ENCODE data around the gene SKIC8.

DNA sequence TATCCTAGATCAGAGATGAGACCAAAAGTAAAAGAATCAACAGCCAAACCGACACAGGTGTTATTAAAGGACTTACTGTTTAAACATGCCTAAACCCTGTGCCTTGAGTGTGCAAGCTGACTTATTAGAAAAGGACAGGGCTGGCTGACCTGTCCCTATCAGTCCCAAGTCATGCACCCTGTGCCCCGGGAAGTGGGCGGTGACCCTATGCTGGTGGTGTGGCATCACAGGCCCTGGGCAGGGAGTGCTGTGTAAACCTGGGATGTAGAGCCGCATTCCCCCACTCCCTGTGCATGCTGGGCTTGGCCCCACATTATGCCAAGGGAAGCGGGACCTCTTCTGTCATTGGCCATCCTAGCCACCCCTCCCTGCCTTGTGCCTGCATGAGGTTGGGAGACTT lies 24.4 kb downstream of the SKIC8 start:
- TF ChIP-seq EZH2phosphoT487 (IDR thresholded peaks at IDR 0.05; ENCODE audit: borderline replicate concordance, low read depth, low read length): no peak
- TF ChIP-seq, protein P1, sequence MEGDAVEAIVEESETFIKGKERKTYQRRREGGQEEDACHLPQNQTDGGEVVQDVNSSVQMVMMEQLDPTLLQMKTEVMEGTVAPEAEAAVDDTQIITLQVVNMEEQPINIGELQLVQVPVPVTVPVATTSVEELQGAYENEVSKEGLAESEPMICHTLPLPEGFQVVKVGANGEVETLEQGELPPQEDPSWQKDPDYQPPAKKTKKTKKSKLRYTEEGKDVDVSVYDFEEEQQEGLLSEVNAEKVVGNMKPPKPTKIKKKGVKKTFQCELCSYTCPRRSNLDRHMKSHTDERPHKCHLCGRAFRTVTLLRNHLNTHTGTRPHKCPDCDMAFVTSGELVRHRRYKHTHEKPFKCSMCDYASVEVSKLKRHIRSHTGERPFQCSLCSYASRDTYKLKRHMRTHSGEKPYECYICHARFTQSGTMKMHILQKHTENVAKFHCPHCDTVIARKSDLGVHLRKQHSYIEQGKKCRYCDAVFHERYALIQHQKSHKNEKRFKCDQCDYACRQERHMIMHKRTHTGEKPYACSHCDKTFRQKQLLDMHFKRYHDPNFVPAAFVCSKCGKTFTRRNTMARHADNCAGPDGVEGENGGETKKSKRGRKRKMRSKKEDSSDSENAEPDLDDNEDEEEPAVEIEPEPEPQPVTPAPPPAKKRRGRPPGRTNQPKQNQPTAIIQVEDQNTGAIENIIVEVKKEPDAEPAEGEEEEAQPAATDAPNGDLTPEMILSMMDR (conservative IDR thresholded peaks at IDR 0.05; ENCODE audit: low read length): no peak

Data from OCI-LY7 (cell line).